Neuronal stem cell (in vitro differentiated cells): Measurements from ENCODE around the gene WDR33.

Experiments
- DNase-seq: peaks from one replicate; pipeline ENCODE4 v3.0.0-alpha.2; 2013; ENCODE audit warnings: low spot score
- H2AFZ ChIP-seq: one replicate; pipeline ENCODE4 v1.6.1; 2013; ENCODE audit warnings: mild to moderate bottlenecking, low read length, inconsistent platforms
- H2AK5ac ChIP-seq: 2 replicates; pipeline ENCODE4 v1.6.1; 2013; ENCODE audit warnings: low read depth, mild to moderate bottlenecking, inconsistent platforms, low read length, moderate library complexity, mixed read lengths
- H2BK120ac ChIP-seq: 2 replicates; pipeline ENCODE4 v1.6.1; 2013; ENCODE audit warnings: low read depth, mild to moderate bottlenecking, inconsistent platforms, low read length, moderate library complexity, mixed read lengths
- H2BK12ac ChIP-seq: one replicate; pipeline ENCODE4 v1.6.1; 2013; ENCODE audit warnings: low read length, inconsistent platforms
- H2BK15ac ChIP-seq: 2 replicates; pipeline ENCODE4 v1.6.1; 2013; ENCODE audit warnings: mild to moderate bottlenecking, low read length, inconsistent platforms, mixed read lengths
- H2BK5ac ChIP-seq: one replicate; pipeline ENCODE4 v1.6.1; 2013; ENCODE audit warnings: inconsistent platforms, mild to moderate bottlenecking, low read length, moderate library complexity
- H3K14ac ChIP-seq: one replicate; pipeline ENCODE4 v1.6.1; 2013; ENCODE audit warnings: low read length, inconsistent platforms
- H3K18ac ChIP-seq: 2 replicates; pipeline ENCODE4 v1.6.1; 2013; ENCODE audit warnings: low read length, inconsistent platforms
- H3K23ac ChIP-seq: 2 replicates; pipeline ENCODE4 v1.6.1; 2013; ENCODE audit warnings: low read depth, mild to moderate bottlenecking, mixed read lengths, low read length, inconsistent platforms; ENCODE audit not compliant: poor library complexity
- H3K27ac ChIP-seq: replicated peaks from 3 replicates; pipeline ENCODE4 v1.5.1; 2013; ENCODE audit warnings: low read length, inconsistent platforms
- H3K27me3 ChIP-seq, 3 experiments: 2 replicates each; pipeline ENCODE4 v1.6.1; 2013; ENCODE audit warnings: low read length in 3 of 3, mild to moderate bottlenecking in 2 of 3, inconsistent platforms in 1 of 3, low read depth in 1 of 3, mixed read lengths in 1 of 3, moderate library complexity in 1 of 3; ENCODE audit not compliant: control insufficient read depth in 3 of 3, insufficient read depth in 3 of 3
- H3K36me3 ChIP-seq, 2 donors: replicated peaks in 1 of 2; 2 replicates each; pipeline ENCODE4 v1.6.1; 2013; ENCODE audit warnings: low read length in 2 of 2; ENCODE audit not compliant: control insufficient read depth in 2 of 2, insufficient read depth in 2 of 2
- H3K4ac ChIP-seq: 2 replicates; pipeline ENCODE4 v1.6.1; 2013; ENCODE audit warnings: inconsistent platforms, mild to moderate bottlenecking, low read length, moderate library complexity
- H3K4me1 ChIP-seq, 2 donors: 1 replicate in 1 of 2; 2 replicates in 1 of 2; pipeline ENCODE4 v1.6.1; 2013; ENCODE audit warnings: low read length in 2 of 2, low read depth in 1 of 2; ENCODE audit not compliant: control insufficient read depth in 2 of 2, insufficient read depth in 1 of 2
- H3K4me2 ChIP-seq: one replicate; pipeline ENCODE4 v1.6.1; 2013; ENCODE audit warnings: mild to moderate bottlenecking, low read length, inconsistent platforms; ENCODE audit not compliant: insufficient read depth, poor library complexity, severe bottlenecking
- H3K4me3 ChIP-seq, 2 donors: 2 replicates each; pipeline ENCODE4 v1.5.1; 2013; ENCODE audit warnings: low read length in 2 of 2, mild to moderate bottlenecking in 2 of 2, inconsistent platforms in 1 of 2, moderate library complexity in 1 of 2
- H3K79me1 ChIP-seq: one replicate; pipeline ENCODE4 v1.6.1; 2013; ENCODE audit warnings: low read depth, mild to moderate bottlenecking, inconsistent platforms, low read length, moderate library complexity
- H3K9ac ChIP-seq: one replicate; pipeline ENCODE4 v1.6.1; 2013; ENCODE audit warnings: mild to moderate bottlenecking, low read depth, low read length, inconsistent platforms; ENCODE audit not compliant: poor library complexity
- H3K9me3 ChIP-seq, 2 donors: replicated peaks in 1 of 2; 2 replicates each; pipeline versions ENCODE3 to v1.6.1; 2013; ENCODE audit warnings: low read length in 2 of 2, mild to moderate bottlenecking in 2 of 2, inconsistent platforms in 1 of 2, low read depth in 1 of 2, mixed read lengths in 1 of 2, moderate library complexity in 1 of 2; ENCODE audit not compliant: control insufficient read depth in 2 of 2, insufficient read depth in 1 of 2
- H4K8ac ChIP-seq: one replicate; pipeline ENCODE4 v1.6.1; 2013; ENCODE audit warnings: low read depth, mild to moderate bottlenecking, inconsistent platforms, low read length, moderate library complexity
- H4K91ac ChIP-seq: one replicate; pipeline ENCODE4 v1.6.1; 2013; ENCODE audit warnings: low read length, low read depth, mild to moderate bottlenecking, inconsistent platforms; ENCODE audit not compliant: poor library complexity
- WGBS, 2 donors: extraction: QIAGEN DNeasy Blood & Tissue Kit; methylation state at CpG; one replicate each; pipeline ENCODE4 v1.1.7; 2013; ENCODE audit warnings: missing lambda C conversion rate in 2 of 2, mixed read lengths in 1 of 2; ENCODE audit not compliant: insufficient read length in 2 of 2, insufficient replicate concordance in 1 of 2; ENCODE audit errors: extremely low coverage in 2 of 2; 5-methylcytosine and 5-hydroxymethylcytosine counted together

Gene WDR33

DNA sequence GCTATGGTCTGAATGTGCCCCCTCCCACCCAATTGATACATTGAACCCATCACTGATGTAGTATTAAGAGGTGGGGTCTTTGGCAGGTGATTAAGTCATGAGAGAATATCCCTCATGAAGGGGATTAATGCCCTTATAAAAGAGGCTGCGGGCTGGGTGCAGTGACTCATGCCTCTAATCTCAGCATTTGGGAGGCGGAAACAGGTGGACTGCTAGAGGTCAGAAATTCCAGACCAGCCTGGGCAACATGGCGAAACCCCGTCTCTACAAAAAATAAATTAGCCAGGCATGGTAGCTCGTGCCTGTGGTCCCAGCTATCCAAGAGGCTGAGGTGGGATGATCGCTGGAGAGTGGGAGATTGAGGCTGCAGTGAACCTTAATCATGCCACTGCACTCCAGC, 32.7 kb upstream of the WDR33 start:
- WGBS, 2 donors: no CpG with 5 or more reads among the region's 6 CpGs
- no peak overlapping the region for H3K4me2 ChIP-seq
- H3K9ac ChIP-seq: no peak overlapping the region
- no peak for DNase-seq
- no peak overlapping the region for H3K23ac ChIP-seq
- H3K4ac ChIP-seq: no peak overlapping the region
- no peak overlapping the region for H3K18ac ChIP-seq
- no peak overlapping the region for H3K27ac ChIP-seq
- H2BK15ac ChIP-seq: no peak overlapping the region
- H3K4me3 ChIP-seq: no peak overlapping the region
- peaks cover 0 to 3% of the 10 kb centered on the region in 2 donors for H3K9me3 ChIP-seq
- no peak overlapping the region for H4K8ac ChIP-seq
- peaks cover 14 to 43% of the 10 kb centered on the region in 2 donors for H3K36me3 ChIP-seq
- H2BK120ac ChIP-seq: no peak overlapping the region
- no peak overlapping the region for H3K14ac ChIP-seq
- H2BK12ac ChIP-seq: no peak overlapping the region
- no peak overlapping the region for H2AFZ ChIP-seq
- H2AK5ac ChIP-seq: no peak overlapping the region
- no peaks in the 10 kb centered on the region for H3K27me3 ChIP-seq
- H3K4me1 ChIP-seq: no peaks in the 10 kb centered on the region
- H4K91ac ChIP-seq: no peak overlapping the region
- no peaks in the 10 kb centered on the region for H3K79me1 ChIP-seq
- H2BK5ac ChIP-seq: no peak overlapping the region

DNA sequence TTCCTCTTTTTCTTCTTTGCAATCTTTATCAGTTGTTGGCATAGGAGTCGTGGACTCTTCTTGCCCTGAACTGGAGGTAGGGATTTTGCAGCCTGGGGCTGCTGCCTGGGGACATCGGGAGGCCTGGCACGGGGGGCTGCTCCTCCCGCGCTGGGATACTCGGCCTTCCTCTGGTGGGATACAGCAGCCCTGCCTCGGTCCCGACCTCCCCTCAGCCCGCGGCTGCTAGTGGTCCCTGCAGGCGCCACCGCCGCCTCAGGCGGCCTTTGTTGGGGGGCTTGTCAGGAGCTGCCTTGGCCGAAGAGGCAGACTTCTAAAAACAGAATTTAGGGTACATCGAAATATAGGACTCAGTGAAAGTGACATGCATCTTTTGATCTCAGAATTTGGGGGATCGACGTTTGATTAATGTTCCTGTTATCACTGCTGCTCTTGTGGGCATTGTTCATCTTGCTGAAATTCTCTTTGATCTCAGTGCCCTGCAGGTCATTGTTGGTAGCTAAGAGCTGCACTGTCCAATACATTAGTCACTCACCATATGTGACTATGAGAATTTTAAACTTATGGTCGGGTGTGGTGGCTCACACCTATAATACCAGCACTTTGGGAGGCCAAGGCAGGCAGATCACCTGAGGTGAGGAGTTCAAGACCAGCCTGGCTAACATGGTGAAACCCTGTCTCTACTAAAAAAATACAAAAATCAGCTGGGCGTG, 30.7 kb upstream of the WDR33 start:
- H2BK12ac ChIP-seq: no peak overlapping the region
- no peak for DNase-seq
- H2AFZ ChIP-seq: no peak overlapping the region
- H3K14ac ChIP-seq: no peak overlapping the region
- H2BK5ac ChIP-seq: no peak overlapping the region
- H3K4me1 ChIP-seq: no peaks in the 10 kb centered on the region
- H3K9ac ChIP-seq: no peak overlapping the region
- no peaks in the 10 kb centered on the region for H3K79me1 ChIP-seq
- H3K4me3 ChIP-seq: no peak overlapping the region
- no peak overlapping the region for H4K91ac ChIP-seq
- no peak overlapping the region for H3K27ac ChIP-seq
- H3K4ac ChIP-seq: no peak overlapping the region
- H2BK120ac ChIP-seq: no peak overlapping the region
- no CpG with 5 or more reads among the region's 20 CpGs for WGBS, 2 donors
- H2BK15ac ChIP-seq: no peak overlapping the region
- H3K27me3 ChIP-seq: no peaks in the 10 kb centered on the region
- H3K9me3 ChIP-seq: peaks cover 0 to 3% of the 10 kb centered on the region in 2 donors
- H4K8ac ChIP-seq: no peak overlapping the region
- no peak overlapping the region for H2AK5ac ChIP-seq
- H3K23ac ChIP-seq: no peak overlapping the region
- H3K4me2 ChIP-seq: no peak overlapping the region
- peaks cover 4 to 23% of the 10 kb centered on the region in 2 donors for H3K36me3 ChIP-seq
- no peak overlapping the region for H3K18ac ChIP-seq

DNA sequence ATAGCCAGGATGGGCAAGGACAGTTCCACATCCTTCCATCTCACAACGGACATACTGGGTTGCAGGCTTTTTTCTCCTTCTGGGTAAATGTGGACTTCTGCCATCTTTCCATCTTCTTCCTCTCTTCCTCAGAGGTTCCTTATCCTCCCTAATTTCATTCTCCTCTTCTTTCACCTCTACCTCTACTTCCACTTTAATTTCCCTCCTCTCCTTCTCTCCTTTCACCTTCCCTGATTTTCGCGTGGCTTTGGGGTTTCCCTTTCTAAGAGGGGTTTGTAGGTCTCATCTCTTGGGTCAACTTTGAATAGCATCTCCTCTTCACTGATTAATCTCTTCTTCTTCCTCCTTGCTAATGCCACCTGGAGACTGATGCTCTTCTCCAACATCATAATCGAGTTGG, 29.9 kb upstream of the WDR33 start:
- H2BK12ac ChIP-seq: no peak overlapping the region
- no CpG with 5 or more reads among the region's 4 CpGs for WGBS, 2 donors
- no peak overlapping the region for H3K4me3 ChIP-seq

DNA sequence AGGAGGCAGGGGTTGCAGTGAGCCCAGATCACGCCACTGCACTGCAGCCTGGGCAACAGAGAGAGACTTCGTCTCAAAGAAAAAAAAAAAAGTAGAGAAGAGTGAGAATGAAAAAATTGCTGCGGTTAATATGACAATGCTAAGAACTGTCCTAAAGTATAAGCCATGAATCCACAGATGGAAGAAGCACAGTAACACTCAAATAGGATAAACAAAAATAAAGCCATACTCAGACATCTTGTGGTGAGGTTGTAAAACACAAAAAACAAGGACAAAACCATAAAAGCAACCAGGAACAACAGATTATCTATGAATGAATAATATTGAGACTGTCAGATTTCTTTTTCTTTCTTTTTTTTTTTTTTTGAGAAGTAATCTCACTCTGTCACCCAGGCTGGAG, 24.0 kb upstream of the WDR33 start:
- Histone ChIP-seq H2AFZ (no peak overlapping the region), H3K27me3 (no peaks in the 10 kb centered on the region), H2BK5ac (no peak overlapping the region), H3K4me2 (no peak overlapping the region), H2BK15ac (no peak overlapping the region), H2BK12ac (no peak overlapping the region), H3K18ac (no peak overlapping the region), H3K36me3 (no peaks in the 10 kb centered on the region), H3K4me3 (no peak overlapping the region), H2BK120ac (no peak overlapping the region), H4K91ac (no peak overlapping the region), H3K79me1 (no peaks in the 10 kb centered on the region), H3K14ac (no peak overlapping the region), H3K23ac (no peak overlapping the region), H3K9ac (no peak overlapping the region), H3K9me3 (no peaks in the 10 kb centered on the region), H3K4ac (no peak overlapping the region), H3K4me1 (peaks cover 0 to 2% of the 10 kb centered on the region in 2 donors), H3K27ac (no peak overlapping the region), H4K8ac (no peak overlapping the region), H2AK5ac (no peak overlapping the region)
- WGBS, 2 donors: no CpG with 5 or more reads among the region's 3 CpGs
- no peak for DNase-seq

More for the DNA sequence above, 29.9 kb upstream of the WDR33 start:
- Histone ChIP-seq H3K27me3 (no peaks in the 10 kb centered on the region), H3K4me1 (no peaks in the 10 kb centered on the region), H3K4me2 (no peak overlapping the region), H2BK5ac (no peak overlapping the region), H3K9me3 (peaks cover 0 to 3% of the 10 kb centered on the region in 2 donors), H2AK5ac (no peak overlapping the region), H2BK120ac (no peak overlapping the region), H3K18ac (no peak overlapping the region), H2BK15ac (no peak overlapping the region), H3K23ac (no peak overlapping the region), H3K79me1 (no peaks in the 10 kb centered on the region), H3K36me3 (peaks cover 2 to 16% of the 10 kb centered on the region in 2 donors), H3K14ac (no peak overlapping the region), H3K27ac (no peak overlapping the region), H3K4ac (no peak overlapping the region), H3K9ac (no peak overlapping the region), H2AFZ (no peak overlapping the region), H4K8ac (no peak overlapping the region), H4K91ac (no peak overlapping the region)
- no peak for DNase-seq
